ENCODE results near the gene NXN. TPM values are rescaled to one million over a fixed set of nuclear protein-coding genes. Genes with fewer than 3 reads are reported as not detected.

The NXN gene
- total RNA-seq, 1 experiment from 2014 or later = 20.8 TPM

DNA sequence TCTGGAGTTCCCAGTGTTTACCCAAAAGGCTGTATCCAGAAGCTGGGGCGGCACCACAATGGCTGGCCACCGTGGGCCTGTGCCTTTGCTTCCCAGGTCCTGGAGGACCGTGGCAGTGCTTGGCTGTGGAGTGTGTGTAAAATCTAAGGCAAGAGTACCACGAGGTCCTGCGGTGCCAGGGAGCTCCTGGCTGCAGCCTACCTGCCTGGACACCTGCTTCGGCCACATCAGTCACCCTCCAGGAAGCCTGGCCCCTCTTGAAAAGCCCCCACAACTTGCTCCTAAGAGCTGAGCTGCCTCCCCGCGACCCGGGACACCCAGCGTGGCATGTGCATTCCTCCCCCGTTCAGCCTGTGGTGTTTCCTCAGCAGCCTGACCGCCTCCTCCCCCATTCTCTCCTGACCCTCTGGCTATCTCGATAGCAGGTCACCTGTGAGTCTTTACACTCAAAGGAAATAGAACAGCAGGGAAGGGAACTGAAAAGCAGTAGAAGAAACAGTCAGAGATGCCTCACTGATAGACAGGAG is 25.3 kb upstream of the NXN start:
- intact Hi-C loops (cut with micrococcal nuclease) = no loop called here
- POLR2A ChIA-PET (ENCODE audit: unreplicated experiment) = no interaction called here
- Histone ChIP-seq H4K20me1 (ENCODE audit: low read length) (no peaks in the 10 kb centered on the region), H3K79me2 (ENCODE audit: low read length) (no peaks in the 10 kb centered on the region), H2AFZ (ENCODE audit: low read length) (no peak overlapping the region), H3K27me3 (ENCODE audit: low read length) (no peaks in the 10 kb centered on the region), H3K36me3 (ENCODE audit: low read depth, low read length) (peaks cover 17% of the 10 kb centered on the region; the same call in 1 of the 2 replicates), H3K9ac (ENCODE audit: low read length) (no peak overlapping the region), H3K4me1 (ENCODE audit: insufficient read depth, low read length) (no peaks in the 10 kb centered on the region), H3K27ac (ENCODE audit: low read length) (no peak overlapping the region), H3K4me2 (ENCODE audit: low read length) (no peak overlapping the region), H3K4me3 (ENCODE audit: low read length) (no peak overlapping the region), H3K9me3 (ENCODE audit: low read length) (no peaks in the 10 kb centered on the region), H3K9me2 (replicated peaks; ENCODE audit: low read length) (no peaks in the 10 kb centered on the region), H3F3A (ENCODE audit: low read length, unreplicated experiment) (no peaks in the 10 kb centered on the region)
- TSS peak; percentile 20 for BruUV-seq (replicated peaks)
- TF ChIP-seq, protein P1, sequence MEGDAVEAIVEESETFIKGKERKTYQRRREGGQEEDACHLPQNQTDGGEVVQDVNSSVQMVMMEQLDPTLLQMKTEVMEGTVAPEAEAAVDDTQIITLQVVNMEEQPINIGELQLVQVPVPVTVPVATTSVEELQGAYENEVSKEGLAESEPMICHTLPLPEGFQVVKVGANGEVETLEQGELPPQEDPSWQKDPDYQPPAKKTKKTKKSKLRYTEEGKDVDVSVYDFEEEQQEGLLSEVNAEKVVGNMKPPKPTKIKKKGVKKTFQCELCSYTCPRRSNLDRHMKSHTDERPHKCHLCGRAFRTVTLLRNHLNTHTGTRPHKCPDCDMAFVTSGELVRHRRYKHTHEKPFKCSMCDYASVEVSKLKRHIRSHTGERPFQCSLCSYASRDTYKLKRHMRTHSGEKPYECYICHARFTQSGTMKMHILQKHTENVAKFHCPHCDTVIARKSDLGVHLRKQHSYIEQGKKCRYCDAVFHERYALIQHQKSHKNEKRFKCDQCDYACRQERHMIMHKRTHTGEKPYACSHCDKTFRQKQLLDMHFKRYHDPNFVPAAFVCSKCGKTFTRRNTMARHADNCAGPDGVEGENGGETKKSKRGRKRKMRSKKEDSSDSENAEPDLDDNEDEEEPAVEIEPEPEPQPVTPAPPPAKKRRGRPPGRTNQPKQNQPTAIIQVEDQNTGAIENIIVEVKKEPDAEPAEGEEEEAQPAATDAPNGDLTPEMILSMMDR (conservative IDR thresholded peaks at IDR 0.05; ENCODE audit: low read depth, low read length) = no peak
- TF ChIP-seq EZH2 (IDR thresholded peaks at IDR 0.05; ENCODE audit: low read length, unreplicated experiment) (no peak), EZH2phosphoT487 (IDR thresholded peaks at IDR 0.05; ENCODE audit: borderline replicate concordance, low read length) (no peak)
- CTCF ChIA-PET = no interaction called here
- ATAC-seq (no peak), DNase-seq (no peak)

DNA sequence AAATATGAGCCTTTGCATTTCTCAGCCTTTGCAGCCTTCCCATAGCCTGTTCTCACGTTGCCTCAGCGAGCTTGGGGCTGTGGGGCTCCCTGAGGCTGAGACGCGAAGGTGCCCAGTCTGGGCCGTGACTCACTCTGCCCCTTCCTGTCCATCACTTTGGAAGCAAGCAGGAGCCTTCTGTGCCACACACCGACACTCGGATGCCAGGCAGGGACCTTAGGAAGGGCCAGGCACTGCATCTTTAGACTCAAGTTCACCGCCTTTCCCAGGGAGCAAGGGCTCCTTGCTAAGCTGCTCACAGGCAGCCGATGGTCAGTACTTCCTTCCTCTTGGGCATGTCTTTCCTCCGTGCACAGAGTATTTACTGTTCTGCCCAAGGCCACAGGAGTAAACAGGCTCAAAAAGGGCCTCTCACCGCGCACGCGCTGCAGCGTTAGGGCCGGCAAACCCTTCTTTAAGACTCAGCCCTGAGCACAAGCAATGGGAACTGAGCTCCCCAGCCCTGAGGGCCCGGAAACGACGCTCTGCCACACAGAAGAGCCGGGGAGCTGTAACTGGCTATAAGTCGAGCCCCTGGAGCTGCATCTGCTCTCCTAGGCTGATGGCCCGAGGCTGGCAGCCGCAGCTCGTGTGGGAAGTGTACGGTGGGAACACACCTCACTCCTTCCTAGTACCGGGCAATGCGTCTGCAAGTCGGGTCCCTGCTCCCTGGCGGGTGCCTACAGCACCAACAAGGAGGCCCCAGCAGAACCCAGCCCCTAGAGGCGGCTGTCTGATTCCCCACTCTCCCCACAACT is 24.6 kb upstream of the NXN start:
- Histone ChIP-seq H3K27me3 (ENCODE audit: low read length) (no peaks in the 10 kb centered on the region), H3K27ac (ENCODE audit: low read length) (no peak overlapping the region), H3K9me2 (replicated peaks; ENCODE audit: low read length) (no peaks in the 10 kb centered on the region), H3K9ac (ENCODE audit: low read length) (no peak overlapping the region), H3K4me1 (ENCODE audit: insufficient read depth, low read length) (no peaks in the 10 kb centered on the region), H3K79me2 (ENCODE audit: low read length) (peaks cover 5% of the 10 kb centered on the region; the same call in 1 of the 2 replicates), H3K9me3 (ENCODE audit: low read length) (no peaks in the 10 kb centered on the region), H4K20me1 (ENCODE audit: low read length) (no peaks in the 10 kb centered on the region), H3K36me3 (ENCODE audit: low read depth, low read length) (peaks cover 22% of the 10 kb centered on the region; the same call in 1 of the 2 replicates), H3K4me2 (ENCODE audit: low read length) (no peak overlapping the region), H3F3A (ENCODE audit: low read length, unreplicated experiment) (no peaks in the 10 kb centered on the region), H2AFZ (ENCODE audit: low read length) (no peak overlapping the region), H3K4me3 (ENCODE audit: low read length) (no peak overlapping the region)
- TF ChIP-seq, protein P1 (conservative IDR thresholded peaks at IDR 0.05; ENCODE audit: low read depth, low read length) = no peak
- no peak for TF ChIP-seq EZH2phosphoT487 (IDR thresholded peaks at IDR 0.05; ENCODE audit: borderline replicate concordance, low read length)
- TF ChIP-seq EZH2 (IDR thresholded peaks at IDR 0.05; ENCODE audit: low read length, unreplicated experiment) = no peak
- no TSS peak for BruUV-seq (replicated peaks)
- POLR2A ChIA-PET (ENCODE audit: unreplicated experiment) = no interaction called here
- DNase-seq (peak; percentile 13), ATAC-seq (peak; percentile 76)
- CTCF ChIA-PET = no interaction called here
- intact Hi-C loops (cut with micrococcal nuclease) = no loop called here

DNA sequence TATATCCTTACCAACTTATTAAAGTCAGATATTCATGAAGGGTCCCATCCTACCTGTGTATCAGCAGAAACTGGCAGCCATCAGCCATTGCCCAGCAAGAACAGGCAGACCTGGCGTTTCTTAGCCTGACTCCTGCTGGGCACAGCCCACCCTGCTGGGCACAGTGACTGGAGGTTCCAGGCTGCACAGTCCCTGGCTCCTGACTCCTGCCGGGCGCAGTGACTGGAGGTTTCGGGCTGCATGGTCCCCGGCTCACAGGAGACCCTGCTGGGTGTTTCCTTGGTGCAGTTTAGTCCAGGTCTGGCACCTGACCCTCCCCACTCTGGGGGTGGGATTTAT is 24.0 kb upstream of the NXN start:
- no peak overlapping the region for H3K27ac ChIP-seq (ENCODE audit: low read length)
- no peak for TF ChIP-seq EZH2 (IDR thresholded peaks at IDR 0.05; ENCODE audit: low read length, unreplicated experiment)
- H3K9me3 ChIP-seq (ENCODE audit: low read length) = no peaks in the 10 kb centered on the region
- no peak overlapping the region for H3K4me3 ChIP-seq (ENCODE audit: low read length)
- POLR2A ChIA-PET (ENCODE audit: unreplicated experiment) = no interaction called here
- CTCF ChIA-PET = no interaction called here
- no peak overlapping the region for H2AFZ ChIP-seq (ENCODE audit: low read length)
- H4K20me1 ChIP-seq (ENCODE audit: low read length) = no peaks in the 10 kb centered on the region
- no peak; the same call in 1 of the 2 replicates for ATAC-seq
- no peak overlapping the region for H3K4me2 ChIP-seq (ENCODE audit: low read length)
- peaks cover 22% of the 10 kb centered on the region; the same call in 1 of the 2 replicates for H3K36me3 ChIP-seq (ENCODE audit: low read depth, low read length)
- no peak overlapping the region for H3K9ac ChIP-seq (ENCODE audit: low read length)
- intact Hi-C loops (cut with micrococcal nuclease) = no loop called here
- no peaks in the 10 kb centered on the region for H3K9me2 ChIP-seq (replicated peaks; ENCODE audit: low read length)
- no TSS peak for BruUV-seq (replicated peaks)
- H3K4me1 ChIP-seq (ENCODE audit: insufficient read depth, low read length) = 0 out of 2 replicates have a peak, but pooled peaks cover 4% of the 10 kb centered on the region
- DNase-seq = no peak
- no peaks in the 10 kb centered on the region for H3K27me3 ChIP-seq (ENCODE audit: low read length)
- H3F3A ChIP-seq (ENCODE audit: low read length, unreplicated experiment) = no peaks in the 10 kb centered on the region
- peaks cover 8% of the 10 kb centered on the region for H3K79me2 ChIP-seq (ENCODE audit: low read length)
